OCI-LY7 (cell line): ENCODE data around the gene ERICH6. TPM values are rescaled to one million over a fixed set of nuclear protein-coding genes. Genes with fewer than 3 reads are reported as not detected.
"Not testable (repeated sequence)": the region's sequence is repeated elsewhere in the genome, so short reads cannot be mapped to it uniquely, and the experiment has no call there.

ENCODE experiments used
- BruUV-seq: library from RNA; stranded (reverse); fragments of 400-500 nt; replicated peaks from 2 replicates; lab custom pipeline; 2021; lab: Mats Ljungman, UMichigan
- CTCF ChIA-PET: fragments of 300-600 bp; sonication (Branson Sonifier 250); formaldehyde crosslinking; loops from one replicate; lab custom pipeline; 2022; ENCODE audit warnings: antibody characterized with exemption; ENCODE audit not compliant: unreplicated experiment; lab: Charles Lee
- POLR2A ChIA-PET: fragments of 300-600 bp; sonication (Branson Sonifier 250); formaldehyde crosslinking; loops from one replicate; lab custom pipeline; 2022; ENCODE audit warnings: antibody characterized with exemption; lab: Charles Lee
- DNase-seq: peaks from one replicate; pipeline ENCODE4 v3.0.0-alpha.2; 2015; ENCODE audit warnings: low spot score
- H2AFZ ChIP-seq: fragments of 200-600 bp; sonication (generic), shearing (Covaris generic); 2 replicates; pipeline ENCODE4 v1.6.1; 2014; ENCODE audit warnings: mild to moderate bottlenecking, antibody characterized with exemption, low read length, moderate library complexity
- H3K27ac ChIP-seq: fragments of 200-600 bp; sonication (generic); 2 replicates; pipeline ENCODE4 v1.5.1; 2014; ENCODE audit warnings: mixed run types, low read depth, mild to moderate bottlenecking, moderate library complexity, low read length, inconsistent platforms; ENCODE audit not compliant: poor library complexity, severe bottlenecking
- H3K36me3 ChIP-seq: fragments of 200-600 bp; sonication (generic); 2 replicates; pipeline ENCODE4 v1.6.1; 2014; ENCODE audit warnings: mild to moderate bottlenecking, antibody characterized with exemption, low read length, moderate library complexity, mixed read lengths; ENCODE audit not compliant: insufficient read depth
- H3K4me1 ChIP-seq: fragments of 200-600 bp; sonication (generic); 2 replicates; pipeline ENCODE4 v1.5.1; 2014; ENCODE audit warnings: mild to moderate bottlenecking, low read length; ENCODE audit not compliant: insufficient read depth, poor library complexity, severe bottlenecking
- H3K4me2 ChIP-seq: fragments of 200-600 bp; sonication (generic); 2 replicates; pipeline ENCODE4 v1.6.1; 2014; ENCODE audit warnings: mild to moderate bottlenecking, low read length
- H3K4me3 ChIP-seq: fragments of 200-600 bp; sonication (generic); 2 replicates; pipeline ENCODE4 v1.5.1; 2014; ENCODE audit warnings: mild to moderate bottlenecking, low read depth, low read length; ENCODE audit not compliant: poor library complexity, severe bottlenecking
- H3K79me2 ChIP-seq: fragments of 200-600 bp; sonication (generic); 2 replicates; pipeline ENCODE4 v1.6.1; 2016; ENCODE audit warnings: low read depth, mild to moderate bottlenecking, low read length, moderate library complexity, mixed read lengths; ENCODE audit not compliant: insufficient read depth
- H3K9me2 ChIP-seq: fragments of 200-600 bp; sonication (generic); 2 replicates; pipeline ENCODE4 v1.6.1; 2016; ENCODE audit warnings: mild to moderate bottlenecking, low read length, mixed read lengths; ENCODE audit not compliant: insufficient read depth
- H3K9me3 ChIP-seq: fragments of 200-600 bp; sonication (generic); 2 replicates; pipeline ENCODE4 v1.6.1; 2014; ENCODE audit warnings: mild to moderate bottlenecking, mixed run types, low read length, mixed read lengths
- H4K20me1 ChIP-seq: fragments of 200-600 bp; sonication (generic); 2 replicates; pipeline ENCODE4 v1.6.1; 2014; ENCODE audit warnings: mild to moderate bottlenecking, antibody characterized with exemption, low read length, moderate library complexity, mixed read lengths; ENCODE audit not compliant: insufficient read depth
- EZH2phosphoT487 ChIP-seq: fragments of 200-600 bp; sonication (generic); IDR thresholded peaks from 2 replicates; pipeline ENCODE4 v1.6.1; 2018; ENCODE audit warnings: low read depth, borderline replicate concordance, mild to moderate bottlenecking, mixed run types, antibody characterized with exemption, low read length, moderate library complexity, mixed read lengths
- intact Hi-C: fragments of 100-400 bp; cut with micrococcal nuclease; formaldehyde crosslinking; loops from one replicate; pipeline ENCODE4 v1.10.0; 2022; ENCODE audit not compliant: unreplicated experiment
- total RNA-seq, 2 experiments: library from RNA; depleted of rRNA in 1 of 2; stranded (reverse); fragments of >200 nt in 1 of 2; shearing (Covaris generic) in 1 of 2; gene quantifications; 2 replicates each; pipeline ENCODE4 v1.2.3, GENCODE V29; 2014 to 2022
- TF ChIP-seq, protein P1 (sequence below): fragments of 200-600 bp; sonication (generic); conservative IDR thresholded peaks from 2 replicates; pipeline ENCODE4 v1.5.1; 2014; ENCODE audit warnings: mild to moderate bottlenecking, antibody characterized with exemption, low read length, moderate library complexity, mixed read lengths

The ERICH6 gene
- total RNA-seq, 2 experiments from 2014 or later, result 0.38 to 0.41 TPM

DNA sequence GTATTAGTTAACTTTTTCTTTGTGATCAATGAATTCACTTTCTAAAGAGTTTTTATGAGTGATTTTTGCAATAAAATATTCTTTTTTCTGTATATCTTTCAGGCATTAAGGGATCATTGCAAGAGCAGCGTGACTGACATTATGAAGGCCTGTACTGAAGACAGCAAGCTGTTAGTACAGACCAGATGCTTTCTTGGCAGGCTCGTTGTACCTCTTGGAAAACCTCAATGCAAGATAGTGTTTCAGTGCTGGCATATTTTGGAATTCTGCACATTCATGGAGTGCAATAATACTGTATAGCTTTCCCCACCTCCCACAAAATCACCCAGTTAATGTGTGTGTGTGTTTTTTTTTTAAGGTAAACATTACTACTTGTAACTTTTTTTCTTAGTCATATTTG lies 76.2 kb downstream of the ERICH6 start:
- Histone ChIP-seq H4K20me1 (no peaks in the 10 kb centered on the region), H3K36me3 (peaks cover 99% of the 10 kb centered on the region), H3K4me3 (no peak overlapping the region), H3K79me2 (peaks cover 37% of the 10 kb centered on the region), H3K4me1 (no peaks in the 10 kb centered on the region), H3K4me2 (no peak overlapping the region), H2AFZ (no peak overlapping the region), H3K27ac (no peak overlapping the region), H3K9me2 (no peaks in the 10 kb centered on the region), H3K9me3 (no peaks in the 10 kb centered on the region)
- BruUV-seq, result no TSS peak
- ChIA-PET POLR2A (interaction anchor here (0.7 kb wide), 1 partner anchor 8 kb away, joined by 3 read pairs; no protein-coding TSS in a partner anchor), CTCF (no interaction called here)
- no peak for DNase-seq
- TF ChIP-seq EZH2phosphoT487, result no peak
- TF ChIP-seq, protein P1, sequence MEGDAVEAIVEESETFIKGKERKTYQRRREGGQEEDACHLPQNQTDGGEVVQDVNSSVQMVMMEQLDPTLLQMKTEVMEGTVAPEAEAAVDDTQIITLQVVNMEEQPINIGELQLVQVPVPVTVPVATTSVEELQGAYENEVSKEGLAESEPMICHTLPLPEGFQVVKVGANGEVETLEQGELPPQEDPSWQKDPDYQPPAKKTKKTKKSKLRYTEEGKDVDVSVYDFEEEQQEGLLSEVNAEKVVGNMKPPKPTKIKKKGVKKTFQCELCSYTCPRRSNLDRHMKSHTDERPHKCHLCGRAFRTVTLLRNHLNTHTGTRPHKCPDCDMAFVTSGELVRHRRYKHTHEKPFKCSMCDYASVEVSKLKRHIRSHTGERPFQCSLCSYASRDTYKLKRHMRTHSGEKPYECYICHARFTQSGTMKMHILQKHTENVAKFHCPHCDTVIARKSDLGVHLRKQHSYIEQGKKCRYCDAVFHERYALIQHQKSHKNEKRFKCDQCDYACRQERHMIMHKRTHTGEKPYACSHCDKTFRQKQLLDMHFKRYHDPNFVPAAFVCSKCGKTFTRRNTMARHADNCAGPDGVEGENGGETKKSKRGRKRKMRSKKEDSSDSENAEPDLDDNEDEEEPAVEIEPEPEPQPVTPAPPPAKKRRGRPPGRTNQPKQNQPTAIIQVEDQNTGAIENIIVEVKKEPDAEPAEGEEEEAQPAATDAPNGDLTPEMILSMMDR, result no peak
- intact Hi-C loops, result no loop called here

DNA sequence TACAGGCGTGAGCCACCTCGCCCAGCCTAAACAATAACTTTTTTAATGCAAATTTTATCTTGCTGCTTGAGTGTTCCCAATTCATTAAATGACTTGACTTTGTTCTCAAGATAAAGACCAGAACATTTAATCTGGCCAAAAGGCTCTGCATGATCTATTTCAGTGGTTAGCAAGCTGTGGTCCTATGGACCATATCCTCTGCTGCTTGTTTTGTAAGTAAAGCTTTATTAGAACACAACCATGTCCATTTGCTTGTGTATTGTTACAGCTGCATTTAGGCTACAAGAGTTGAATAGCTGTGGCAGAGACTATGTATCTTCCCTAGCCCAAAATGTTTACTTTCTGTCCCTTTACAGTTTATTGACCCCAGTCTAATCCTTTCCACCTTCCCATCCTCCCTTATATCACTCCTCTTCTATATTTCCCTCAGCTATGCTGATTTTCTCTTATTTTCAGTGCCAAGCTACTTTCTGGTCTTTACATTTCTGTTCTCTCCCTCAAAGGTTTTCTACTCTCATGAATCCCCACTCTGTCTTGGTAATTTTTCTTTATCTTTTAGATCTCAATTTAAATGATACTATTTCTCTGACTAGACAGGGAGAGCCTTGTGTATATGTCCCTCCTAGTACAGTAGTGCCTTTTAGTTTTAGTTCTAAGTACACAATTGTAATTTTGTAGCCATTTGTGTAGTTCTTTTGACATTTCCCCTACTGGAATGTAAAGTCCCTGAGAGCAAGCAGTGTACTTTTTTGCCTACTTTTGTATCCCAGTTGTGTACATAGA lies 77.4 kb downstream of the ERICH6 start:
- no peak overlapping the region for H2AFZ ChIP-seq
- peaks cover 10% of the 10 kb centered on the region for H4K20me1 ChIP-seq
- no peaks in the 10 kb centered on the region for H3K9me3 ChIP-seq
- H3K9me2 ChIP-seq, result no peaks in the 10 kb centered on the region
- peaks cover 49% of the 10 kb centered on the region for H3K79me2 ChIP-seq
- no TSS peak for BruUV-seq
- POLR2A ChIA-PET, result interaction anchor here (0.5 to 1.0 kb wide), 3 partner anchors 31 to 82 kb away, joined by 3 to 4 read pairs (median 3); no protein-coding TSS in a partner anchor
- peaks cover 98% of the 10 kb centered on the region for H3K36me3 ChIP-seq
- CTCF ChIA-PET, result no interaction called here
- no peak overlapping the region for H3K27ac ChIP-seq
- no peak for DNase-seq
- intact Hi-C loops, result no loop called here
- no peak overlapping the region for H3K4me3 ChIP-seq
- no peak for TF ChIP-seq EZH2phosphoT487
- TF ChIP-seq, protein P1, result no peak
- no peak overlapping the region for H3K4me2 ChIP-seq
- H3K4me1 ChIP-seq, result no peaks in the 10 kb centered on the region

DNA sequence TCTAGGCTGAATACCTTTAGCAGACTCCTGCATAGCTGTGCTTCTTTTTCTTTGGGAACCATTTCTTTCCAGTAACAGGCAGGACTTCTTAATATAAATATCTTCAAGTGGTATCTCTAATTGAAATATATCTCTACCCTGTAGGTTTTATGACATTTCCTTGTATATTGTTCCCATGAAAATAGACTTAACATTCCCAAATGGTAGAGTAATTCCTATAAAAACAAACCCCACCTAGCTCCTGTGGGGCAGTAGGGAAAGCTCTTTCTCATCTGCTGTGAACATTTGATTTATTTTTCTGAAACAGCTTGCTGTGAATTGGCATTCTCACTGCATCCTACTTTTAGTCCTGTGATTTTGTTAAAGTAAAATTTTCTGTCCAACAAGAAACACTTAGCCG lies 79.8 kb downstream of the ERICH6 start:
- H4K20me1 ChIP-seq, result peaks cover 24% of the 10 kb centered on the region
- H3K9me3 ChIP-seq, result no peaks in the 10 kb centered on the region
- ChIA-PET CTCF (no interaction called here), POLR2A (interaction anchor here (1.0 kb wide), 2 partner anchors 15 to 79 kb away, joined by 3 read pairs; no protein-coding TSS in a partner anchor)
- DNase-seq, result no peak
- H3K9me2 ChIP-seq, result no peaks in the 10 kb centered on the region
- H2AFZ ChIP-seq, result no peak overlapping the region
- no peak overlapping the region for H3K4me2 ChIP-seq
- TF ChIP-seq, protein P1, result no peak
- TF ChIP-seq EZH2phosphoT487, result no peak
- no peaks in the 10 kb centered on the region for H3K4me1 ChIP-seq
- H3K27ac ChIP-seq, result no peak overlapping the region
- peaks cover 96% of the 10 kb centered on the region for H3K36me3 ChIP-seq
- BruUV-seq, result no TSS peak
- no peak overlapping the region for H3K4me3 ChIP-seq
- peaks cover 73% of the 10 kb centered on the region for H3K79me2 ChIP-seq
- intact Hi-C loops, result no loop called here

DNA sequence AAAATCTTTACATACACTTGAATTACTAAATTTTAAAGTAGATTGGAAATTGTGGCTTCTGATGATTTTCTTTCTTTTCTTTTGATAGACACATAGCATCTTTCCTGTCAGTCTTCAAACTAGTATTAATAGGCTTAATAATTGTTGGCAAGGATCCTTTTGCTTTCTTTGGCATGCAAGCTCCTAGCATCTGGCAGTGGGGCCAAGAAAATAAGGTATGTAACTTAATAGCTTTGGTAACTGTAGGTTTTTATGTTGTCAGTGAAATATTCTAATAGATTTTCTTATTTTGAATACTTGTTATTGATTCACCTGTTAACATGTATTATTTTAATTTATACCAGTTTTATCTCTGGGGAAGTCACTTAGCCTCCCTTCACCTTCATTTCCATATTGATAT lies 80.8 kb downstream of the ERICH6 start:
- Histone ChIP-seq H3K79me2 (peaks cover 83% of the 10 kb centered on the region), H3K36me3 (peaks cover 96% of the 10 kb centered on the region), H4K20me1 (peaks cover 28% of the 10 kb centered on the region)
- CTCF ChIA-PET, DNase-seq, H3K4me1 ChIP-seq, H3K9me3 ChIP-seq, H2AFZ ChIP-seq, H3K4me3 ChIP-seq, BruUV-seq, intact Hi-C loops, H3K27ac ChIP-seq, H3K9me2 ChIP-seq, H3K4me2 ChIP-seq: not testable (repeated sequence)
- POLR2A ChIA-PET, result interaction anchor here (0.6 kb wide), 2 partner anchors 65 to 84 kb away, joined by 3 read pairs; no protein-coding TSS in a partner anchor
